Activated T-cell treated with anti-CD3 and anti-CD28 coated beads for 48 hours (primary cell): ENCODE data around the gene SCMH1.
"Not testable (repeated sequence)": the region's sequence is repeated elsewhere in the genome, so short reads cannot be mapped to it uniquely, and the experiment has no call there.

ENCODE experiments used
- DNase-seq: peaks from one replicate; pipeline ENCODE4 v3.0.0-alpha.2; 2020; ENCODE audit warnings: low read depth

SCMH1 gene

GRCh38 chr1:41249319-41249718 is 7.2 kb upstream of the SCMH1 start:
- no peak for DNase-seq

DNA sequence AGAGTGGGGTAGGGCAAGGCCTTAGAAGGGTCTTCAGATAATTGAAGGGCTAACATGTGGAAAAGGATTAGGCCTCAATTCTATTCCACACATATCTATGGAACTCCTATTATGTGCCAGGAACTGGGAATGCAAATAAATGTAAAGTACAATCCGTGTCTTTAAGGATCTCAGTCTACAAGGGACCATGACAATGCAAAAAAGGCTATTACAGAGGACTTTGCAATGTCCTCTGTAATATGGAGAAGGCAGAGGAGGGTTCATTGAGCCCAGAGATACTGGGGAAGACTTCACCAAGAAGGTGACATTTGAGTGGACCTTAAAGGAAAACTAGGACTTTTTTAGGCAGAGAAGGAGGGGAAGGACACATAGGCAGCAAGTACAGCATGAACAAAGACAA is 4.5 kb upstream of the SCMH1 start:
- no peak for DNase-seq

- DNase-seq, result no peak
These were observed 3.6 kb upstream of the SCMH1 start for GRCh38 chr1:41245659-41246058.

- no peak for DNase-seq
These were observed 926 bp upstream of the SCMH1 start for GRCh38 chr1:41243079-41243385.

GRCh38 chr1:41242342-41243078 is 404 bp upstream of the SCMH1 start:
- peak; percentile 27 for DNase-seq

- peak; percentile 54 for DNase-seq
These were observed 755 bp downstream of the SCMH1 start for GRCh38 chr1:41241354-41241748.

GRCh38 chr1:41240781-41241353 is 1.2 kb downstream of the SCMH1 start:
- DNase-seq, result no peak

- no peak for DNase-seq
These were observed 2.0 kb downstream of the SCMH1 start for GRCh38 chr1:41239988-41240610.

DNA sequence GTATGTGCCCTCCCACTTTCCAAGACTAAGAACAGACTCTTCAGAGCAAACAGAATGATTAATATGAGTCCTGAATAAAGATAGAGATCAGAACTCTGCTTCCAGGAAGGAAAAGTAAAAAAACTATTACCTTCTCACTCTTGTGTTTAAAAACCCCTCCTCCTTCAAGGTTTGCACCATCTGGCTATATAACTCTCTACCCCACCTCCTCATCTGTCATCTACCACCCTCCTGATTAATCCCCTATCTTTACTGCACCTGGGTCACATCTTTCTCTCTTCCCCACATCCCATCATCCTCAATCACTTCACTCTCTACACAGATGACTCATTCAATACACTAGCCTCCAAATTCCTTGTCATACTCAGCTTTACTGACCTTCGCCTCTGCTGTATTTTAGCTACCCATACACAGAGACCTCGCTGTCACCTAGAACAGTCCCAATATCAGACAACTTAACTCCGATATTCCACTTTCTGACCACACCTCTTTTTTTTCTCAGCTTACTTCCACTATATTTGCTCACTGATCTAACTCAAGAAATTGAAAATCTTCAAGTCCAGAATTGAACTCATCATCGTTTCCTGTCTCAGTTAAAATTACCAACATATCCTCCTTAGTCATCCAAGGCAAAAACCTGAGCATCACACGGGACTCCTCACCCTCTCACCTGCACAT is 3.7 kb downstream of the SCMH1 start:
- DNase-seq, result no peak

DNA sequence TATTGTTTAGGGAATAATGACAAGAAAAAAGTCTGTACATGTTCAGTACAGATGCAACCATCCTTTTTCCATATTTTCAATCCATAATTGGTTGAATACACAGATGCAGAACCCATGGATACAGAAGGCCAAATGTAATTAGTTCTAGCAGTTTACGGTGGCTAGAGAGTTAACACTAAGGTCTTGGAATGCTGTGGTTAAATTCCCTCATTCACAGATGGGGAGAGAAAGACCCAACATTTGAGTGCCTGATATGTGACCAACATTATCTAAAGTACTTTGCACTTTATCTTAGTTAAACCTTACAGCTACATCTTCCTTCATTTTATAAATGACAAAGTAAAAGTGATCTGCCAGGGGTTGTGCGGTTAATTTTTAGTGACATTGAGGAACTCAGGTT is 5.3 kb downstream of the SCMH1 start:
- no peak for DNase-seq

DNA sequence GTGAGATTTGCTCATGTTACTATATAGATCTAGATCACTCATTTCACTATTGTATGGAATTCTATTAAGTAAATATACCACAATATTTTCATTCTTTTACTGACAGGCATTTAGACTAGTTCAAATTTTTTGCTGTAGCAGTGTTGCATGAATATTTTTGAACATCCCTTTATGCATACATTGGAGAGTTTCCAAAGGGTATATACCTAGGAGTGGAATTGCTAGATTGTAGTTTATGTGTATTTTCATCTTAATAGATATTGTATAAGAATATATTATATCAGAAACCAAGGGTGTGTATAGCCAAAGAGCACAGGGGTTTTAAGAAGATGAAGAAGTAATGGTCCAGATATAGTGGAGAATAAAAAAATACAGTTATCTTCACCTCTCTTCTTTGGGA is 6.2 kb downstream of the SCMH1 start:
- DNase-seq, result no peak

GRCh38 chr1:41233708-41234107 is 8.4 kb downstream of the SCMH1 start:
- no peak for DNase-seq

DNA sequence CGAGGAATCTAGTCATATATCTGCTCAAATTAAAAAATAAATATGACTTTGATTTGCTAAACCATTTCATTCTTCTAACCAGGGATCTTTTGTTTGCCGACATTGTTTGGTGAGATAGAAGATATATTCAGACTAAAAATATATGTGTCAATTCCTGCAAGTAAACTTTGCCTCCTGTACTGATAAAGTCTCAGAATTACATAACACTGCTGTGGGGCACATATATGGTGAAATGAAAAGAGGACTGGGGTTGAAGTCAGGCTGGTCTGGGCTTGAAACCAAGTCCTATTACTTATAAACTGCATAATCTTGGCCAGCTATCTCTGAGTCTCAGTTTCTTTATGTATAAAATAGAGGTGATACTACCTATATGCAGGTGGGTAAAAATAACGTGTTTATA is 9.8 kb downstream of the SCMH1 start:
- DNase-seq, result no peak

- DNase-seq, result no peak
These were observed 11.4 kb downstream of the SCMH1 start for GRCh38 chr1:41230656-41231055.

DNA sequence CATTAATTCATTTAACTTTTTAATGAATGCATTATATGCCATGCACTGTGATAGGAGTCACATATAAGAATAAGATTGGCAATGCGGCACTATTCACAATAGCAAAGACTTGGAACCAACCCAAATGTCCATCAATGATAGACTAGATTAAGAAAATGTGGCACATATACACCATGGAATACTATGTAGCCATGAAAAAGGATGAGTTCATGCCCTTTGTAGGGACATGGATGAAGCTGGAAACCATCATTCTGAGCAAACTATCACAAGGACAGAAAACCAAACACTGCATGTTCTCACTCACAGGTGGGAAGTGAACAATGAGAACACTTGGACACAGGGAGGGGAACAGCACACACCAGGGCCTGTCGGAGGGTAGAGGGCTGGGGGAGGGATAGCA is 12.9 kb downstream of the SCMH1 start:
- not testable (repeated sequence) for DNase-seq

GRCh38 chr1:41226815-41227434 is 15.2 kb downstream of the SCMH1 start:
- DNase-seq, result no peak

DNA sequence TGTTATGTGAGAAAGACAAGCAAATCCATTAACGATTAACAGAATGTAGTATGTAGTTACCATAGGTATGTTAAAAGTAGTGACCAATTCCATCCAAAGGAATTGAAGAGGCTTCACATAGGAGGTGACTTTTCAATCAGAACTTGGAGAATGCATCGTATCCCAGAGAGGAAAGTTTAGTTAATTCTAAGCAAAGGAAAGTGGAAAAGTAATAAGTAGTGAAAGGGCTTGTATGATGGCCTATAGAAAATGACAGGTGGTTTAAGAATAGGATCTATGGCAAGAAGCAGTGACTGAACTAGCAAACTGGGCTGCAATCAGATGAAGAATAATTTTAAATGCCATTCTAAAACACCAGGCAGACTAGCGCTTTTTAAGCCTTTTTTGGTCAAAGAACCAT is 16.6 kb downstream of the SCMH1 start:
- DNase-seq, result no peak

DNA sequence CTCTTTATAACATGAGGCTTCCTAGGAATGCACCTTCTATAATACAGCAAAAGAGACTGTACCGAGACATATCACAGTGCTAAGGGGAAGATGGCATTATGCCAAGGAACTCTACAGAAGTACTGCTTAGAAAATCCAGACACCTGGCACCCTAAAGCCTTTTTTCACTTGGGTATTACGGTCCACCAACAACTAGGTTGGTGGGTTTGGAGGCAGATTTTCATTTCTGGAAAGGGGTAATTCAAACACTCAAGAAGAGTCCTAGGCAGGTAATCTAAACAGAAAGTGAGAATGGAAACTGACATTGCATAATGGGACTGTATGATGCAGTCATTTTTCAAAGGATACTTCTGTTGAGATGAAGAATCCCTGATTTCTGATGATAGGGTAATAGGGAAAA is 19.6 kb downstream of the SCMH1 start:
- no peak for DNase-seq

- no peak for DNase-seq
These were observed 20.1 kb downstream of the SCMH1 start for GRCh38 chr1:41221995-41222394.

DNA sequence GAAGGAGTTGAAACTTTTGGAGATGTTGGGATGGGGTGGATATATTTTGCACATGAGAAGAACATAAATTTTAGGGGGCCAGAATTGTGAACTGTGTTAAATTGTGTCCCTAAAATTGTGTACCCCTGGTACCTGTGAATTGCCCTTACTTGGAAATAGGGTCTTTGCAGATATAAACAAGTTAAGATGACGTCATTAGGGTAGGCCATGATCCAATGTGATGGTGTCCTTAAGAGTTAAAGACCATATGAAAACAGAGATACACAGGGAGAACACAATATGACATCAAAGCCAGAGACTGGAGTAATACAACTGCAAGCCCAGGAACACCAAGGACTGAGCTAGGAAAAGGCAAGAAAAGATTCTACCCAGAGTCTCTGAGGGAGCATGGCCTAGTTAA is 24.0 kb downstream of the SCMH1 start:
- no peak for DNase-seq

GRCh38 chr1:41217441-41217840 is 24.7 kb downstream of the SCMH1 start:
- no peak for DNase-seq

DNA sequence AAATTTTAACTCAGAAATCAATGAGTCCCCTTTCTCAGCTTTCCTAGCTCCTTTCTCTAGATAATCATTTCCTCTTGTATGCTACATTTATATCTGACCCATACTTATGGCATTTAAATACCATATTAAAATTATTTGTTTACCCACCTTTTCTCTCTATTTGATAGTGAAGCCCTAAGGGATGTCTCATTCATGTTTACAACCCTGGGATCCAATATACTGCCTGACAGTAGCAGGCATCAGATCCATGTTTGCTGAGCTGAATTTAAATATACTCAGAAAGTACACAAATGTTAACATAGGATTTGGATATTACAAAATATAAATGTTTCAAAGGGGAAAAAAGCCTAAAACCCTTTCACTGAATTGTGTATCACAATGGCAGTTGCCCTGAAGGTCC is 26.5 kb downstream of the SCMH1 start:
- DNase-seq, result no peak

DNA sequence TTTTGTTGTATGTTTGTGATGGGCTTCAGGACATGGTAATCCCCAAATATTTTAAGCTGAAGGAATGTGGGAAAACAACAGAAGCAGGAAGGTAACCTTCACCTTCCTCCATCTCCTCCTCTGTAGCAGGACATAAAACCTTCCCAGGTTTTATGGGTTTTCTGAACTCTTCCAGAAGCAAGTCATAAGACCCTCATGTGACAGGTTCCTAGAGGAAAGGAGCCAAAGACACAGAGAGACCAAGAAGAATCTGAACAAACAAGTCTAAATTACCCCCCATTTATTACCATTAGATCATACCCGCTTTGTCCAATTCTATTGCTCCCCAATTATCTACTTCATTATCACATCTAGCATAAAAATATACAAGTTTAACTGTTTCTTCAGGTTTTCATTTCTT is 28.8 kb downstream of the SCMH1 start:
- DNase-seq, result no peak
